NCI-H146 treated with DMSO at 0.1 percent for 48 hours (cell line): ENCODE data around the gene NFIB.

ENCODE experiments used
- DNase-seq: peaks from one replicate; lab custom pipeline; 2025; ENCODE audit not compliant: unreplicated experiment; lab: John Stamatoyannopoulos, UW

NFIB gene

GRCh38 chr9:14192556-14192955 is 121.4 kb downstream of the NFIB start:
- DNase-seq, result no peak

GRCh38 chr9:14191512-14191911 is 122.4 kb downstream of the NFIB start:
- no peak for DNase-seq

- no peak for DNase-seq
These were observed 123.7 kb downstream of the NFIB start for GRCh38 chr9:14190240-14190639.

- no peak for DNase-seq
These were observed 124.4 kb downstream of the NFIB start for GRCh38 chr9:14189578-14189977.

GRCh38 chr9:14189146-14189545 is 124.8 kb downstream of the NFIB start:
- DNase-seq, result no peak

GRCh38 chr9:14188538-14188937 is 125.4 kb downstream of the NFIB start:
- DNase-seq, result no peak

- no peak for DNase-seq
These were observed 125.9 kb downstream of the NFIB start for GRCh38 chr9:14188011-14188410.

- DNase-seq, result no peak
These were observed 127.8 kb downstream of the NFIB start for GRCh38 chr9:14186096-14186495.

GRCh38 chr9:14185016-14185415 is 128.9 kb downstream of the NFIB start:
- DNase-seq, result no peak

- DNase-seq, result no peak
These were observed 130.9 kb downstream of the NFIB start for GRCh38 chr9:14183001-14183400.

GRCh38 chr9:14180960-14181537 is 132.9 kb downstream of the NFIB start:
- DNase-seq, result no peak

- DNase-seq, result peak; percentile 72
These were observed 133.6 kb downstream of the NFIB start for GRCh38 chr9:14180093-14180959.

- peak; percentile 93 for DNase-seq
These were observed 134.5 kb downstream of the NFIB start for GRCh38 chr9:14179449-14179848.

GRCh38 chr9:14175778-14176177 is 138.2 kb downstream of the NFIB start:
- no peak for DNase-seq

GRCh38 chr9:14173713-14174112 is 140.2 kb downstream of the NFIB start:
- DNase-seq, result no peak

- DNase-seq, result no peak
These were observed 142.9 kb downstream of the NFIB start for GRCh38 chr9:14170973-14171596.

GRCh38 chr9:14170392-14170931 is 143.5 kb downstream of the NFIB start:
- DNase-seq, result no peak

- no peak for DNase-seq
These were observed 145.6 kb downstream of the NFIB start for GRCh38 chr9:14168381-14168780.

- DNase-seq, result no peak
These were observed 148.4 kb downstream of the NFIB start for GRCh38 chr9:14165376-14166035.

- DNase-seq, result no peak
These were observed 149.0 kb downstream of the NFIB start for GRCh38 chr9:14164908-14165307.

GRCh38 chr9:14159440-14160216 is 154.3 kb downstream of the NFIB start:
- DNase-seq, result peak; percentile 55
